ENCODE measurements around the gene MRPL37.

The MRPL37 gene

GRCh38 chr1:54199765-54200518, at the start of gene MRPL37, which contains the start of gene CYB5RL:
TSS of gene MRPL37 (plus strand) at chr1:54200167. CDS start at chr1:54200244, 77 bp downstream.
TSS of gene CYB5RL (minus strand) at chr1:54200030. CDS start at chr1:54195616, 4,414 bp downstream.
- peaks cover 30% of the 10 kb centered on the region for H3K4me1 Mint-ChIP-seq
- H3K27me3 Mint-ChIP-seq, result no peaks in the 10 kb centered on the region
- H3K36me3 Mint-ChIP-seq, result peaks cover 13% of the 10 kb centered on the region
- peak within 1 kb of the TSS; percentile 92 for H3K4me3 Mint-ChIP-seq
- peak within 1 kb of the TSS; percentile 79 for H3K27ac Mint-ChIP-seq
- DNase-seq, result peak; percentile 96
- no peaks in the 10 kb centered on the region for H3K9me3 Mint-ChIP-seq
- CTCF ChIA-PET, result no interaction called here

- Mint-ChIP-seq H3K27me3 (peaks cover 20% of the 10 kb centered on the region), H3K4me3 (no peak overlapping the region), H3K27ac (no peak overlapping the region), H3K9me3 (no peaks in the 10 kb centered on the region), H3K4me1 (peaks cover 2% of the 10 kb centered on the region), H3K36me3 (no peaks in the 10 kb centered on the region)
- DNase-seq, result no peak
- CTCF ChIA-PET, result no interaction called here
These were observed 49.0 kb upstream of the MRPL37 start for GRCh38 chr1:54151013-54151412.

DNA sequence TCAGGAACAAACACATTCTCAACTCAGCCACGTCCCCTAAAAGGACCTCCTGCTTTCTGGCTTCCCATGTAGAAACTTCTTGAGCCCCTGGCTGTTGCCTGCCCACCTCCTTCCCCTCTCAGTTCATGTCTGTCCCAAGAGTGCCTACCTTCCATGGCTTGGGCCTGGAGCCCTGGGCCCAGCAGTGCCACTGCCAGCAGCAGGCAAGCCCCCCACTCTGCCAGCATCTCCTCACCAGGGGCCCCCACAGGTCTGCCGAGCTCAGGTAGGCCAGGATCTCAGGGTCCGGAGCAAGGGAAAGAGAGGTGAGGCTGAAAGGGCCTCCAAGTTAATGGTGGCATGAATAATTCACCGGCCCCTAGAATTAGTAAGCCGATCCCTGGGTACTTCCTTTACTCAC, 47.3 kb upstream of the MRPL37 start, which contains the start of gene CDCP2:
Gene CDCP2, minus strand, starts transcription at position 305 of the 400 bp plus-strand sequence. Its CDS starts 78 bp downstream, at position 227.
- CTCF ChIA-PET, result no interaction called here
- Mint-ChIP-seq H3K9me3 (no peaks in the 10 kb centered on the region), H3K36me3 (no peaks in the 10 kb centered on the region), H3K27me3 (peaks cover 20% of the 10 kb centered on the region), H3K4me1 (peaks cover 2% of the 10 kb centered on the region), H3K4me3 (no peak within 1 kb of the TSS), H3K27ac (no peak within 1 kb of the TSS)
- DNase-seq, result no peak

- Mint-ChIP-seq H3K27me3 (peaks cover 20% of the 10 kb centered on the region), H3K9me3 (no peaks in the 10 kb centered on the region), H3K4me3 (no peak overlapping the region), H3K27ac (no peak overlapping the region), H3K4me1 (peaks cover 2% of the 10 kb centered on the region), H3K36me3 (no peaks in the 10 kb centered on the region)
- DNase-seq, result no peak
- CTCF ChIA-PET, result no interaction called here
These were observed 46.2 kb upstream of the MRPL37 start for GRCh38 chr1:54153535-54154439.

- H3K36me3 Mint-ChIP-seq, result no peaks in the 10 kb centered on the region
- CTCF ChIA-PET, result no interaction called here
- H3K4me1 Mint-ChIP-seq, result no peaks in the 10 kb centered on the region
- no peaks in the 10 kb centered on the region for H3K9me3 Mint-ChIP-seq
- no peak for DNase-seq
- H3K4me3 Mint-ChIP-seq, result no peak overlapping the region
- peaks cover 20% of the 10 kb centered on the region for H3K27me3 Mint-ChIP-seq
- H3K27ac Mint-ChIP-seq, result no peak overlapping the region
These were observed 43.8 kb upstream of the MRPL37 start for GRCh38 chr1:54156201-54156600.

- Mint-ChIP-seq H3K36me3 (no peaks in the 10 kb centered on the region), H3K4me3 (no peak overlapping the region), H3K27ac (no peak overlapping the region), H3K27me3 (peaks cover 20% of the 10 kb centered on the region), H3K4me1 (no peaks in the 10 kb centered on the region), H3K9me3 (no peaks in the 10 kb centered on the region)
- CTCF ChIA-PET, result no interaction called here
- no peak for DNase-seq
These were observed 43.0 kb upstream of the MRPL37 start for GRCh38 chr1:54156986-54157385.

DNA sequence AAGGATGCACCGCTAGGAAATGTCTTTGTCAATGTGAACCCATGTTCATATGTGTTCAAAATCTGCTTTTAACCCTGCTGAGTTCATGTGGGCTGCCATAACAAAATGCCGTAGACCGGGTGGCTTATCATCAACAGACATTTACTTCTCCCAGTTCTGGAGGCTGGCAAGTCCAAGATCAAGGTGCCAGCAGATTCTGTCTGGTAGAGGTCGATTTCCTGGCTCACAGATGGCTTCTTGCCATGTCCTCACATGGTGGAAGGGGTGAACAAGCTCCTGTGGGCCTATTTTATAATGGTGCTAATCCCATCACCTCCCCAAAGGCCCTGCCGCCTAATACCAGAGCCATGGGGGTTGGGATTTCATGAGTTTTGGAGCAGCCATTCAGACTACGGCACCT, 42.6 kb upstream of the MRPL37 start:
- CTCF ChIA-PET, result no interaction called here
- Mint-ChIP-seq H3K4me3 (no peak overlapping the region), H3K27me3 (peaks cover 20% of the 10 kb centered on the region)

GRCh38 chr1:54158071-54158470, 41.9 kb upstream of the MRPL37 start:
- Mint-ChIP-seq H3K27me3 (peaks cover 16% of the 10 kb centered on the region), H3K27ac (peak overlapping the region; percentile 6), H3K4me1 (no peaks in the 10 kb centered on the region), H3K9me3 (no peaks in the 10 kb centered on the region), H3K4me3 (no peak overlapping the region), H3K36me3 (no peaks in the 10 kb centered on the region)
- DNase-seq, result no peak
- CTCF ChIA-PET, result no interaction called here

More for the DNA sequence above, 42.6 kb upstream of the MRPL37 start:
- Mint-ChIP-seq H3K27ac (no peak overlapping the region), H3K4me1 (no peaks in the 10 kb centered on the region), H3K9me3 (no peaks in the 10 kb centered on the region), H3K36me3 (no peaks in the 10 kb centered on the region)
- no peak for DNase-seq

DNA sequence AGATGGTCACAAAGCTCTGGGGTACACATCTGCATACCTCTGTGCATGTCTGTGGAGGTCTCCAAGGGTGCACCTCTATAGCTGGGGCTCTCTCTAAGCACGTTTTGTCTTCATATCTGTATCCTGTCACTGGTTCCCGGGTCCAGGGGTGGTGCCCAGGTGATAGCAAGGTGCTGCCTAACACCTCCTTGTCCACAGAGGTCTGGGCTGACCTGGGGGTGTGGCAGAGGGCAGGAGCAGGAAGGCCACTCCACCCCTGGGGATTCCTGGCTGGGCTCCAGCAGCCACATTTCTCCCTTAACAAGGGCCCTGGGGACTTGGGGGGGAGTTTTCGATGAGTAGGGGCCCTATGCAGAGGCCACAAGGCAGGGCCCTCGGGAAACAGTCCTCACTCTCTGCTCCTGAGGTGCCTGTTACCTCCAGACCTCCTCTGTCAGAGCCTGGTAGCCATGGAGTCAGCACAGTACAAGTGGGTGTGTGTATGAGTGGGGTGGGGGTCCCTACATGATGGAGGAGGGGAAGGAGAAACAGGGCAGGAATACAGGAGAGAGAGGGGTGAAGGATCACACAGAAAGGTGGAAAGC, 40.1 kb upstream of the MRPL37 start:
- Mint-ChIP-seq H3K27ac (no peak overlapping the region), H3K36me3 (no peaks in the 10 kb centered on the region), H3K27me3 (peaks cover 3% of the 10 kb centered on the region), H3K4me3 (no peak overlapping the region), H3K4me1 (no peaks in the 10 kb centered on the region), H3K9me3 (no peaks in the 10 kb centered on the region)
- DNase-seq, result no peak
- CTCF ChIA-PET, result no interaction called here

- H3K36me3 Mint-ChIP-seq, result no peaks in the 10 kb centered on the region
- H3K9me3 Mint-ChIP-seq, result no peaks in the 10 kb centered on the region
- CTCF ChIA-PET, result interaction anchor here (1.4 kb wide), 1 partner anchor 329 kb away, joined by 4 read pairs; no protein-coding TSS in a partner anchor
- no peaks in the 10 kb centered on the region for H3K27me3 Mint-ChIP-seq
- no peak for DNase-seq
- no peak overlapping the region for H3K4me3 Mint-ChIP-seq
- H3K27ac Mint-ChIP-seq, result no peak overlapping the region
- no peaks in the 10 kb centered on the region for H3K4me1 Mint-ChIP-seq
These were observed 39.6 kb upstream of the MRPL37 start for GRCh38 chr1:54160351-54160750.

DNA sequence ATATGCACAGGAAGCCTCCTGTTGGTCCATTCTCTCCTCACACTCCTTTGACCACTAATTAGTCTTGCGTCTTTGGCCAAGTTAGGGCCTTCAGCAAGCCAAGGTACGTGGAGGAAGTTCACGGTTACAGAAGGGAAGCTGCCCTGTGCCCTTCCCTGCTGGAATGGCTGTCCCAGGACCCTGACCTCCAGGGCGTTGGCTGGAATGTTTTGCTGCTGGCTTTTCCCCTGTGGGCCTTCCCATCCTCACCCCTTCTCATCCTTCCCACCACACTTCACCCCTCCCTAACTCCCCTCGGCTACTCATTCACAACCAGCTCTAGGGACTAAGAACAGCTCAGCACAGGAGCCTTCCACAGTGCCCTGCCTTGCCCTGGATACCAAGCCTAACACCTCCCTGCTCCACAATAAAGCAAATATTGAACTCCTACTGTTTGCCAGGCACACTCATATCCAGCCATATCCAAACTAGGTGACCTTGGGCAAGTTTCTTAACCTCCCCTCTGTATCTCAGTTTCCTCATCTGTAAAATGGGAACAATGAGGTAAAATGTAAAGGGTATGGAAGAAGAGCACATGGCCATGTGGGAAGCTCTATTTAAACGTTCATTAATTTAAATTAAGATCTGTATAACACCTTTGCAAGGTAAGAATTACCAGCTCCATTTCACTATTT, 38.3 kb upstream of the MRPL37 start:
- Mint-ChIP-seq H3K4me3 (no peak overlapping the region), H3K27ac (no peak overlapping the region), H3K4me1 (no peaks in the 10 kb centered on the region), H3K36me3 (no peaks in the 10 kb centered on the region), H3K9me3 (no peaks in the 10 kb centered on the region), H3K27me3 (no peaks in the 10 kb centered on the region)
- CTCF ChIA-PET, result interaction anchor here (1.4 kb wide), 1 partner anchor 328 kb away, joined by 4 read pairs; no protein-coding TSS in a partner anchor
- no peak for DNase-seq

- Mint-ChIP-seq H3K27ac (no peak overlapping the region), H3K4me3 (no peak overlapping the region), H3K27me3 (no peaks in the 10 kb centered on the region), H3K9me3 (no peaks in the 10 kb centered on the region), H3K36me3 (no peaks in the 10 kb centered on the region), H3K4me1 (no peaks in the 10 kb centered on the region)
- CTCF ChIA-PET, result interaction anchor here (0.6 to 1.9 kb wide), 2 partner anchors 326 to 653 kb away, joined by 3 to 4 read pairs; no protein-coding TSS in a partner anchor
- DNase-seq, result no peak
These were observed 36.9 kb upstream of the MRPL37 start for GRCh38 chr1:54163051-54163450.

DNA sequence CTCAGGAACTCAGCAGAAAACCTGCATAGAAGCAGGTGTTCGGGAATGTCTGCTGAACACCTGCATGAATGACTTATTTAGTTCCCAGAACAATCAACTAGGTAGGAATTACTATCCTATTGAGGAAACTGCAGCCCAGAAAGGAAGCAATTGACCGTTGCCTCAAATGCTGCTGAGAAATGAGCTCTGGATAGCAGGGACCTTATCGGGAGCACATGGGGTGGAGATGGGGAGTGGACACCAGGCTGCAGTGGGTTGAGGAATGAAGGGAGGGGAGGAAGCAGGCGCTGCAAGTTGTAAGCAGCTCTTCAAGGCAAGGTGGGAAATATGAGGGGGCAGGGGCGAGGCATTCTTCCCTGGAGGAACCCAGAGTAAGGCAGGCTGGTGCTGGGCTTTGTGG, 36.4 kb upstream of the MRPL37 start:
- H3K27ac Mint-ChIP-seq, result no peak overlapping the region
- CTCF ChIA-PET, result interaction anchor here (1.9 kb wide), 1 partner anchor 326 kb away, joined by 4 read pairs; no protein-coding TSS in a partner anchor
- no peak for DNase-seq
- H3K36me3 Mint-ChIP-seq, result no peaks in the 10 kb centered on the region
- no peaks in the 10 kb centered on the region for H3K27me3 Mint-ChIP-seq
- no peaks in the 10 kb centered on the region for H3K4me1 Mint-ChIP-seq
- H3K9me3 Mint-ChIP-seq, result no peaks in the 10 kb centered on the region
- H3K4me3 Mint-ChIP-seq, result no peak overlapping the region

DNA sequence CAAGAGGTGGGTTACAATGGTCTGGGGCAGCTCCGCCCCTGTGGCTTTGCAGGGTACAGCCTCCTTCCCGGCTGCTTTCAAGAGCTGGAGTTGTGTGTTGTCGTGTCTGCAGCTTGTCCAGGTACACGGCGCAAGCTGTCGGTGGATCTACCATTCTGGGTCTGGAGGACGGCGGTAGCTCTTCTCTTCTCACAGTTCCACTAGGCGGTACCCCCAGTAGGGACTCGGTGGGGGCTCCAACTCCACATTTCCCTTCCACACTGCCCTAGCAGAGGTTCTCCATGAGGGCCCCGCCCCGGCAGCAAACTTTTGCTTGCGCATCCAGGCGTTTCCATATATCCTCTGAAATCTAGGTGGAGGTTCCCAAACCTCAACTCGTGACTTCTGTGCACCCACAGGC, 34.8 kb upstream of the MRPL37 start:
- H3K4me3 Mint-ChIP-seq, result no peak overlapping the region
- no peak for DNase-seq
- no peaks in the 10 kb centered on the region for H3K36me3 Mint-ChIP-seq
- CTCF ChIA-PET, result no interaction called here
- H3K27ac Mint-ChIP-seq, result no peak overlapping the region
- H3K4me1 Mint-ChIP-seq, result no peaks in the 10 kb centered on the region
- H3K27me3 Mint-ChIP-seq, result no peaks in the 10 kb centered on the region
- H3K9me3 Mint-ChIP-seq, result no peaks in the 10 kb centered on the region
